ENCODE results near the gene GBX2.

The GBX2 gene

GRCh38 chr2:236208019-236208926 lies 40.1 kb upstream of the GBX2 start:
- Histone ChIP-seq H3K79me2 (ENCODE audit: control insufficient read depth, insufficient read depth, low read length, unreplicated experiment) (no peaks in the 10 kb centered on the region), H3K36me3 (ENCODE audit: insufficient read depth, low read length) (no peaks in the 10 kb centered on the region), H3K4me1 (ENCODE audit: control insufficient read depth, insufficient read depth, low read length, unreplicated experiment) (no peaks in the 10 kb centered on the region), H3K27me3 (ENCODE audit: insufficient read depth, low read length) (peaks cover 45% of the 10 kb centered on the region), H2AFZ (ENCODE audit: low read length, unreplicated experiment) (no peak overlapping the region), H3K4me3 (ENCODE audit: low read depth, low read length) (no peak overlapping the region), H3K27ac (ENCODE audit: low read depth, low read length) (no peak overlapping the region)

GRCh38 chr2:236207472-236207871 lies 39.3 kb upstream of the GBX2 start:
- H3K27me3 ChIP-seq (ENCODE audit: insufficient read depth, low read length), result peaks cover 42% of the 10 kb centered on the region
- no peak overlapping the region for H3K4me3 ChIP-seq (ENCODE audit: low read depth, low read length)
- no peaks in the 10 kb centered on the region for H3K79me2 ChIP-seq (ENCODE audit: control insufficient read depth, insufficient read depth, low read length, unreplicated experiment)
- no peak overlapping the region for H3K27ac ChIP-seq (ENCODE audit: low read depth, low read length)
- H3K4me1 ChIP-seq (ENCODE audit: control insufficient read depth, insufficient read depth, low read length, unreplicated experiment), result no peaks in the 10 kb centered on the region
- H2AFZ ChIP-seq (ENCODE audit: low read length, unreplicated experiment), result no peak overlapping the region
- H3K36me3 ChIP-seq (ENCODE audit: insufficient read depth, low read length), result no peaks in the 10 kb centered on the region

DNA sequence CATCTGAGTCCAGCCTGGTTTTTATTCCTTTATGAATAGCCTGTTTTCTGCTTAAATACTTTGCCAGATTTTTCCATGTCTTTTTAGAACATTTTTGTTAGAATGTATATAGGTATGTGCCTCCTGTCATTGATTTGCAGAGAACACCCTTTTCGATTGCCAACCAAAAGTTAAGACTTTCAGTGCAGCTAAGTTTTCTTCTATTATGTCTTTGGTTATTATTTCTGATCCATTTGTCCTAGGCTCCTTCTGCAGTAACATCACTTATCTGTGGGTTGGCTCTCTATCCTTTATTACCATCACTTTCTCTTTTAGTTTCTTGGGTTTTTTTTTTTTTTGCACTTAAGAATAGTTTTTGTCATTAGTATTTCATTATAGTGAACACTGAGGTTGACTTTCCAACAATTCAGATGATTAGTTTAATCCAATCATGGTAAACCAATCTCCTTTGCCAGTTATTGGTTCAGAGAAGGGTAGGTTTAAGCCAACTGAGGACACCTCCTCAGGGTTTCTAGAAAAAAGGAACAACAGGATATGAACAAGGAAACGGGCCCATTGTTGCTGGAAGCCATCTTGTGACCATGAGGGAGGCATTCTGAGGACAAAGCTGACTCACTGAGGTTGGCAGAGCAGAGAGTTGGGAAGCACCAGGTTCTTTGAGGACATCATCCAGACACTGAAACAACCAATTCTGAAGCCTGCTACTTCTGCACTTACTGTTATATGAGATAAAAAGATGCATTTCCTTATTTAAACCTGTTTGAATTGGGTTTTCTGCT lies 37.9 kb upstream of the GBX2 start:
- Histone ChIP-seq H3K27ac (ENCODE audit: low read depth, low read length) (no peak overlapping the region), H3K4me1 (ENCODE audit: control insufficient read depth, insufficient read depth, low read length, unreplicated experiment) (no peaks in the 10 kb centered on the region), H3K36me3 (ENCODE audit: insufficient read depth, low read length) (no peaks in the 10 kb centered on the region), H3K79me2 (ENCODE audit: control insufficient read depth, insufficient read depth, low read length, unreplicated experiment) (no peaks in the 10 kb centered on the region), H2AFZ (ENCODE audit: low read length, unreplicated experiment) (no peak overlapping the region), H3K4me3 (ENCODE audit: low read depth, low read length) (no peak overlapping the region), H3K27me3 (ENCODE audit: insufficient read depth, low read length) (peaks cover 38% of the 10 kb centered on the region)

- H3K4me3 ChIP-seq (ENCODE audit: low read depth, low read length), result no peak overlapping the region
- no peaks in the 10 kb centered on the region for H3K36me3 ChIP-seq (ENCODE audit: insufficient read depth, low read length)
- H3K27ac ChIP-seq (ENCODE audit: low read depth, low read length), result no peak overlapping the region
- H2AFZ ChIP-seq (ENCODE audit: low read length, unreplicated experiment), result no peak overlapping the region
- H3K4me1 ChIP-seq (ENCODE audit: control insufficient read depth, insufficient read depth, low read length, unreplicated experiment), result no peaks in the 10 kb centered on the region
- H3K27me3 ChIP-seq (ENCODE audit: insufficient read depth, low read length), result peaks cover 43% of the 10 kb centered on the region
- no peaks in the 10 kb centered on the region for H3K79me2 ChIP-seq (ENCODE audit: control insufficient read depth, insufficient read depth, low read length, unreplicated experiment)
Measured at GRCh38 chr2:236204953-236205352, 36.8 kb upstream of the GBX2 start.

DNA sequence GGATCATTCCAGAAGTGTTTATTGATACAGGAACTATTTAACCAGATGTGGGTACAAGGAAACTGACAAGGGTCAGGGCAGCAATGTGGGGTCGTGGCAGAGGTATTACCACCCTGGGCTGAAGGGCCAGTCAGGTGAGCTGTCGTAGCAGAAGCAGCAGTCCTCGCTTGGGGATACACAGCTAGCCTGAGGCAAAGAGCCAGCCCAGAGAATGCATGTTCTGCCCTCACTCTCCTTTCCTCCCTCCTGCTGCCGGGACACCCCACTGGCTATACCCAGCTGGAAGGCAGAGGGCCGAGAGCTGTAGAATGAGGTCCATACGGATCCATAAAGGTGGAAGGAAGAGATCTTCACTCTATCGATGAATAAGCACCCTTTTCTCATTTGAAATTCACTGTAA lies 32.2 kb upstream of the GBX2 start:
- H3K36me3 ChIP-seq (ENCODE audit: insufficient read depth, low read length), result no peaks in the 10 kb centered on the region
- H3K4me1 ChIP-seq (ENCODE audit: control insufficient read depth, insufficient read depth, low read length, unreplicated experiment), result no peaks in the 10 kb centered on the region
- no peak overlapping the region for H2AFZ ChIP-seq (ENCODE audit: low read length, unreplicated experiment)
- peaks cover 46% of the 10 kb centered on the region for H3K27me3 ChIP-seq (ENCODE audit: insufficient read depth, low read length)
- H3K4me3 ChIP-seq (ENCODE audit: low read depth, low read length), result no peak overlapping the region
- no peaks in the 10 kb centered on the region for H3K79me2 ChIP-seq (ENCODE audit: control insufficient read depth, insufficient read depth, low read length, unreplicated experiment)
- no peak overlapping the region for H3K27ac ChIP-seq (ENCODE audit: low read depth, low read length)

GRCh38 chr2:236196366-236196765 lies 28.2 kb upstream of the GBX2 start:
- Histone ChIP-seq H3K4me1 (ENCODE audit: control insufficient read depth, insufficient read depth, low read length, unreplicated experiment) (no peaks in the 10 kb centered on the region), H3K27ac (ENCODE audit: low read depth, low read length) (no peak overlapping the region), H3K4me3 (ENCODE audit: low read depth, low read length) (no peak overlapping the region), H2AFZ (ENCODE audit: low read length, unreplicated experiment) (no peak overlapping the region), H3K27me3 (ENCODE audit: insufficient read depth, low read length) (peaks cover 56% of the 10 kb centered on the region), H3K79me2 (ENCODE audit: control insufficient read depth, insufficient read depth, low read length, unreplicated experiment) (no peaks in the 10 kb centered on the region), H3K36me3 (ENCODE audit: insufficient read depth, low read length) (no peaks in the 10 kb centered on the region)

DNA sequence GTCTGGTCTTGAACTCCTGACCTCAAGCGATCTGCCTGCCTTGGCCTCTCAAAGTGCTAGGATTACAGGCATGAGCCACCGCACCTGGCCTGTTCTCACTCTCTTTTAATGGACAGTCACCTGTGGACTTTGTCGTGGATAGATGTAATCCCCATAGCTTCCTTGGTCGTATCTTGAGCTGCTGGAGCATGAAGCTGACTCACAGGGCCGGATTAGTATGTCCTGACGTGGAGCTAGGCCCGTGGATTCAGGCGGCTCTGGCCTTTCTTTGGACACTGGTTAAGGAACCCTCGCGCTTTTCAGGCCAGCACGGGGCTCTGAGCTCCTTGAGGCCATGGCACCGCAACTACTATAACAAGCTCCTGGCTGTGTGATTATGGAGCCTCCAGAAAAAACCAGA lies 27.5 kb upstream of the GBX2 start:
- no peaks in the 10 kb centered on the region for H3K36me3 ChIP-seq (ENCODE audit: insufficient read depth, low read length)
- no peak overlapping the region for H3K4me3 ChIP-seq (ENCODE audit: low read depth, low read length)
- H3K79me2 ChIP-seq (ENCODE audit: control insufficient read depth, insufficient read depth, low read length, unreplicated experiment), result no peaks in the 10 kb centered on the region
- H3K4me1 ChIP-seq (ENCODE audit: control insufficient read depth, insufficient read depth, low read length, unreplicated experiment), result no peaks in the 10 kb centered on the region
- peaks cover 50% of the 10 kb centered on the region for H3K27me3 ChIP-seq (ENCODE audit: insufficient read depth, low read length)
- no peak overlapping the region for H2AFZ ChIP-seq (ENCODE audit: low read length, unreplicated experiment)
- H3K27ac ChIP-seq (ENCODE audit: low read depth, low read length), result no peak overlapping the region

DNA sequence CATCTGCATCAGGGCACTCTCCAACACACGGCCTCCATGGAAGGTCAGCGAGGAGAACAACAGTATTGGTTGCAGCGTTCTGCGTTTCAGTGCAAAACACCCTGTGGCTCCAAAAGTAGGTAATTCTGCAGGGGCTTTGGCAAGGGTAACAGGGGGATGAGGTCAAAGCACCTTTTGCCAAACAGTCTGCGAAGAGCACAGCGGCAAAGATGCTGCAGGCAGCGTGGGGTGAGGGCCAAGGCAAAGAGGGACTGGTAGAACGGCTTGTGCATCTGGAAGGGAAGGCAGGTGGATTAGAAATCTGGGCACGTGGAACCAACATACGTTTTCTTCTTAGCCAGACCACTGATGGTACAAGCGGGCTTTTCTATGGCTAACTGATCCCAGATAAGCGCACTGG lies 26.6 kb upstream of the GBX2 start:
- no peaks in the 10 kb centered on the region for H3K36me3 ChIP-seq (ENCODE audit: insufficient read depth, low read length)
- no peaks in the 10 kb centered on the region for H3K79me2 ChIP-seq (ENCODE audit: control insufficient read depth, insufficient read depth, low read length, unreplicated experiment)
- peaks cover 40% of the 10 kb centered on the region for H3K27me3 ChIP-seq (ENCODE audit: insufficient read depth, low read length)
- no peak overlapping the region for H2AFZ ChIP-seq (ENCODE audit: low read length, unreplicated experiment)
- H3K4me3 ChIP-seq (ENCODE audit: low read depth, low read length), result no peak overlapping the region
- H3K27ac ChIP-seq (ENCODE audit: low read depth, low read length), result no peak overlapping the region
- H3K4me1 ChIP-seq (ENCODE audit: control insufficient read depth, insufficient read depth, low read length, unreplicated experiment), result no peaks in the 10 kb centered on the region

DNA sequence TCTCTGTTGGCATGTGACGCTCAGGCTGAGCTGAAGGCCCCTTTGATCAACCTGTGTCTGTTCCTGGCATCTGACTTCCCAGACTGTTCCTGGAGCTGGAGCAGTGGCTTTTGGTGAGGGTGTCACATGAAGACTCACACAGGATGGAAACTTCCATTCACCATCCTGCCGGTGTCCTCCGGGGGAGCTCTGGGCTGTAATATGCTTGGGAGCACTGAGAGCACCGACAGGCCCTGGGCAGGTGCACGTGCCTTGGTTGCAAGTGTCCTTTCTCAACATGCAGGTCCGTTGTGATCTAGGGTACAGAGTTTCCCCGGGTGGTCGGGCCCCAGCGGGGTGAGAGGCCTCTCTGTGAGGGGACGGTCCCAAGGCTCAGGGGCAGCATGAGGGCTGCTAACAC lies 24.8 kb upstream of the GBX2 start:
- no peak overlapping the region for H2AFZ ChIP-seq (ENCODE audit: low read length, unreplicated experiment)
- no peaks in the 10 kb centered on the region for H3K36me3 ChIP-seq (ENCODE audit: insufficient read depth, low read length)
- no peaks in the 10 kb centered on the region for H3K79me2 ChIP-seq (ENCODE audit: control insufficient read depth, insufficient read depth, low read length, unreplicated experiment)
- no peaks in the 10 kb centered on the region for H3K4me1 ChIP-seq (ENCODE audit: control insufficient read depth, insufficient read depth, low read length, unreplicated experiment)
- no peak overlapping the region for H3K4me3 ChIP-seq (ENCODE audit: low read depth, low read length)
- H3K27me3 ChIP-seq (ENCODE audit: insufficient read depth, low read length), result peaks cover 36% of the 10 kb centered on the region
- no peak overlapping the region for H3K27ac ChIP-seq (ENCODE audit: low read depth, low read length)

DNA sequence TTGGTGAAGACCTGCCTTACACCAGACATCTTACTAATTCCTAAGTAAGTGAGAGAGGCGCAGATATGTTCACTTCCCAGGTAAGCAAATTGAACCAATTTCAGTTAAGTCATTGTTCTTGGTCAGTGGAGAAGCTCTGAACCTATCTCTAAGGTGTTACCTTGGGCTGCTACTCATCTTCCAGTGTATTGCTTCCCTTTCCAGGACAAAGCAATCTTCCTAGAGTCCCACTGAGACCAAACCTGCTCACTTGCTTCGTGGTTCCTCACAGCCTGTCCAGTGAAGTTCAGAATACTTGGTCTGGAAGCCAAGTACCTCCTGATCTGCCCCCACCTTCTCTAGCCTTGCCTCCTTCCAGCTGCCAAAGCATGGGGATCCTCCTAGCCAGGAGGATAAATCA lies 22.5 kb upstream of the GBX2 start:
- Histone ChIP-seq H3K27ac (ENCODE audit: low read depth, low read length) (no peak overlapping the region), H3K36me3 (ENCODE audit: insufficient read depth, low read length) (no peaks in the 10 kb centered on the region), H3K27me3 (ENCODE audit: insufficient read depth, low read length) (peaks cover 31% of the 10 kb centered on the region), H3K4me1 (ENCODE audit: control insufficient read depth, insufficient read depth, low read length, unreplicated experiment) (no peaks in the 10 kb centered on the region), H2AFZ (ENCODE audit: low read length, unreplicated experiment) (no peak overlapping the region), H3K79me2 (ENCODE audit: control insufficient read depth, insufficient read depth, low read length, unreplicated experiment) (no peaks in the 10 kb centered on the region), H3K4me3 (ENCODE audit: low read depth, low read length) (no peak overlapping the region)

DNA sequence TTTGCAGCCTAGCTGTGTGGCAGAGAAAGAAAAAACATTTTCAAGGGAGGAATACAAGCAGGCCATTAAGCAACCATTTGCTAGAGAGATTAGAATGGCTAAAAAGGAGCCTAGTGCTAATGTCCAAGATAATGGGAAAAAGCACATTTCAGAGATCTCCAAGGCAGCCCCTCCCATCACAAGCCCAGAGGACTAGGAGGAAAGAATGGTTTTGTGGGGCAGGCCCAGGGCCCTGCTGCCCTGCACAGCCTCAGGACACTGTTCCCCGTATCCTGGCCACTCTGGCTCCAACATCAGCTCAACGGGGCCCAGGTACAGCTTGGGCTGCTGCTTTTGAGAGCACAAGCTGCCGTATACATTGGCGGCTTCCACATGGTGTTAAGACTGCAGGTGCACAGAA lies 16.5 kb upstream of the GBX2 start:
- H3K79me2 ChIP-seq (ENCODE audit: control insufficient read depth, insufficient read depth, low read length, unreplicated experiment), result no peaks in the 10 kb centered on the region
- H3K4me1 ChIP-seq (ENCODE audit: control insufficient read depth, insufficient read depth, low read length, unreplicated experiment), result peaks cover 8% of the 10 kb centered on the region
- no peak overlapping the region for H3K4me3 ChIP-seq (ENCODE audit: low read depth, low read length)
- H3K27me3 ChIP-seq (ENCODE audit: insufficient read depth, low read length), result peaks cover 47% of the 10 kb centered on the region
- no peak overlapping the region for H3K27ac ChIP-seq (ENCODE audit: low read depth, low read length)
- H3K36me3 ChIP-seq (ENCODE audit: insufficient read depth, low read length), result no peaks in the 10 kb centered on the region
- H2AFZ ChIP-seq (ENCODE audit: low read length, unreplicated experiment), result no peak overlapping the region

Data from ACC112 (cell line).